H54 (cell line): ENCODE data around the gene SLC25A2.
"Not testable (repeated sequence)": the region's sequence is repeated elsewhere in the genome, so short reads cannot be mapped to it uniquely, and the experiment has no call there.

Experiments used
- DNase-seq: peaks from one replicate; pipeline ENCODE4 v3.0.0; 2011; ENCODE audit warnings: low spot score, mixed read lengths; ENCODE audit not compliant: insufficient read length
- FAIRE-seq: peaks from 3 replicates; lab custom pipeline; 2011; peaks lifted over from hg19 to GRCh38; lab: Jason Lieb, UNC
- POLR2A ChIP-seq: IDR thresholded peaks from 2 replicates; pipeline ENCODE4 v1.6.1; 2011; ENCODE audit warnings: low read depth, mild to moderate bottlenecking, low read length

The SLC25A2 gene

GRCh38 chr5:141303756-141304155, at the start of gene SLC25A2:
Gene SLC25A2, minus strand, starts transcription at chr5:141304049. Its CDS starts 184 bp downstream, at chr5:141303865.
- no peak for FAIRE-seq
- TF ChIP-seq POLR2A: no peak

GRCh38 chr5:141351591-141351990, 47.7 kb upstream of the SLC25A2 start:
- no peak for FAIRE-seq
- no peak for DNase-seq
- TF ChIP-seq POLR2A: no peak

More at GRCh38 chr5:141303756-141304155, at the start of gene SLC25A2:
- DNase-seq: no peak

GRCh38 chr5:141349917-141350619, 46.2 kb upstream of the SLC25A2 start, which contains the start of gene PCDHGB1:
Gene PCDHGB1, plus strand, starts transcription at chr5:141350099. Its CDS starts 162 bp downstream, at chr5:141350261.
- DNase-seq: peak; percentile 45
- no peak for TF ChIP-seq POLR2A
- FAIRE-seq: no peak

- not testable (repeated sequence) for DNase-seq, FAIRE-seq
Observed at GRCh38 chr5:141346017-141346416, 42.2 kb upstream of the SLC25A2 start.

- FAIRE-seq: no peak
- no peak for DNase-seq
- TF ChIP-seq POLR2A: no peak
Observed at GRCh38 chr5:141345327-141345726, 41.5 kb upstream of the SLC25A2 start.

- no peak for FAIRE-seq
- DNase-seq: no peak
- TF ChIP-seq POLR2A: no peak
Observed at GRCh38 chr5:141343953-141344463, 40.2 kb upstream of the SLC25A2 start.

- no peak for DNase-seq
- FAIRE-seq: no peak
- TF ChIP-seq POLR2A: no peak
Observed at GRCh38 chr5:141343242-141343952, 39.5 kb upstream of the SLC25A2 start, which contains the start of gene PCDHGA3. Gene PCDHGA3, plus strand, starts transcription at chr5:141343829. Its CDS starts 205 bp downstream, at chr5:141344034.

GRCh38 chr5:141342773-141343172, 38.9 kb upstream of the SLC25A2 start:
- no peak for TF ChIP-seq POLR2A
- DNase-seq: no peak
- FAIRE-seq: no peak

- FAIRE-seq: not testable (repeated sequence)
Observed at GRCh38 chr5:141340781-141341354, 37.0 kb upstream of the SLC25A2 start.

GRCh38 chr5:141338538-141339306, 34.9 kb upstream of the SLC25A2 start, which contains the start of gene PCDHGA2:
Gene PCDHGA2, plus strand, starts transcription at chr5:141338760.
- no peak for TF ChIP-seq POLR2A
- FAIRE-seq (no peak), DNase-seq (no peak)

More at GRCh38 chr5:141340781-141341354, 37.0 kb upstream of the SLC25A2 start:
- not testable (repeated sequence) for DNase-seq

- not testable (repeated sequence) for DNase-seq, FAIRE-seq
Observed at GRCh38 chr5:141332571-141332970, 28.7 kb upstream of the SLC25A2 start.

GRCh38 chr5:141330299-141331080, 26.6 kb upstream of the SLC25A2 start, which contains the start of gene PCDHGA1:
Gene PCDHGA1, plus strand, starts transcription at chr5:141330514.
- DNase-seq: no peak
- FAIRE-seq: no peak
- TF ChIP-seq POLR2A: no peak
